Stromal cell of bone marrow (primary cell): Measurements from ENCODE around the gene SYNJ1.
"Not testable (repeated sequence)": the region's sequence is repeated elsewhere in the genome, so short reads cannot be mapped to it uniquely, and the experiment has no call there.

Experiments
- DNase-seq: peaks from one replicate; pipeline ENCODE4 v3.0.0-alpha.2; 2012; ENCODE audit warnings: low read depth

SYNJ1 gene

DNA sequence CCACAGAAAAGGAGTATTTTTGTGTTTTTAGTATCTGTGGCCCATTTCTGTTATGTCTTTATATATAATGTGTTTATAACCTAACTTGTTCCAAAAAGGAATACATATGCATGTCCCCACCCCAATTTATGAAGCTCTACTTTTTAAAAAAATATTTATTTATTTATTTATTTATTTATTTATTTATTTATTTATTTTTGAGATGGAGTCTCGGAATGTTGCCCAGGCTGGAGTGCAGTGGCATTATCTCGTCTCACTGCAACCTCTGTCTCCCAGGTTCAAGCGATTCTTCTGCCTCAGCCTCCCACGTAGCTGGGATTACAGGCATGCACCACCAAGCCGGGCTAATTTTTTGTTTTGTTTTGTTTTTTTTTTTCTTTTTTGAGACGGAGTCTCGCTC is 32.3 kb downstream of the SYNJ1 start:
- not testable (repeated sequence) for DNase-seq

DNA sequence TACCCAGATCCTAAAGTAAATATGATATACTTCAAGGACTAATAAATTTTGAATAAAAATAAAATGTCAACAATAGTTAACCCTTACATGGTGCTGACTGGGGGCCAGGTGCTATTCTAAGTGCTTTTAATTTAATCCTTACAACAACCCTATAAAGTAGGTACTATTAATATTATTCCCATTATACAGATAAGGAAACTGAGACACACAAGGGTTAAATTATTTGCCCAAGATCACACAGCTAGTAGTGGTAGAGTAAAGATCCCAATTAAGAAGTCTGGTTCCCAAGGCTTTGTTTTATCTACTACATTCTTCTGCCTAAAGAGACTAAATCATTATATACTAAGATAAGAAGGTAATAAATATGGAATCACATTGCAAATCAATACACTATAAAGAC is 34.2 kb downstream of the SYNJ1 start:
- DNase-seq, result no peak

DNA sequence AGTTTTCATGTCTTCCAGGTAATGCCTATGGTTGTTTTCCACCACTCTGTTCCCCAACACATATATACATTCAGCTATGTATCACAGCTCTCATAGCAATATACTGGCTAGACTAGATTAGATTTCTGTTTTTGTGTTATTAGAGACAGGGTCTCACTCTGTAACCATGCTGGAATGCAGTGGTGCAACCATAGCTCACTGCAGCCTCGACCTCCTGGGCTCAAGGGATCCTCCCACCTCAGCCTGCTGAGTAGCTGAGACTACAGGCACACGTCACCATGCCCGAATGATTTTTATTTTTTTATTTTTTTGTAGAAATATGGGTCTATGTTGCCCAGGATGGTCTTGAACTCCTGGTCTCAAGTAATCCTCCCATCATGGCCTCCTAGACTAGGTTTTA is 37.7 kb downstream of the SYNJ1 start:
- no peak for DNase-seq

GRCh38 chr21:32687643-32688345 is 40.0 kb downstream of the SYNJ1 start:
- no peak for DNase-seq

DNA sequence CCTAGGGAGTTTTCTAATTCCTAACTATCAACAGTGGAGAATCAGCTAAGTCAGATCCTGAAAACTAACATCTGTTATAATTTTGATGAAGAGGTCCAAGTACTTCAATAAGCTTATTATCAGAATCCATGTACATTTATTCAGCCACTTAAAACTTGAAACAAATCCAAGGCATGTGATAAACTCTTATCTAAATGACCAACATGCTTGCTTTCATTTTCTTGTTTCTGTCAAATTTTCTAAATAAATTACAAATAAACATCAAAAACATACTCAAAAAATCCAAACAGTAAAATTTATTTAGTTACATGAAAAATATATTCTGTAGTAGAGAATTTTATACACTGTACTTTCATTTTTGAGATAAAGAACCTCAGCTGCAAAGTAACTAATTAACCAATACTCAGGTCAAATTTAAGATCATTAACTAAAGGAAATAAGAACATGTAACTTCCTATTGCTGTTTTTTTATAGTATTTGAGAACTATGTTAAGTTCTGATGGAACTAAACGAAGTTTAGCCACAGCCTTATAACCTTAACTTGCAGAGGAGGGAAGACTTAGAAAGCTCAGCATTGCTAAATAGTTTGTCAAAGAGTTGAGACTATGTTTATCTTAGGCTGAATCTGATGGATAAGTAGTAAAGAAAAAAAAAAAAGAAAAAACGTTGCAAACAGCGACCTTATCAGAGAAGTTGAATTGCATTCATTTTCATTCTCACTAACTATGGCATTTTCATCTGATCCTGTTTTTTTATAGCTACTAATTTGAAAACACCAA is 44.9 kb downstream of the SYNJ1 start:
- no peak for DNase-seq

DNA sequence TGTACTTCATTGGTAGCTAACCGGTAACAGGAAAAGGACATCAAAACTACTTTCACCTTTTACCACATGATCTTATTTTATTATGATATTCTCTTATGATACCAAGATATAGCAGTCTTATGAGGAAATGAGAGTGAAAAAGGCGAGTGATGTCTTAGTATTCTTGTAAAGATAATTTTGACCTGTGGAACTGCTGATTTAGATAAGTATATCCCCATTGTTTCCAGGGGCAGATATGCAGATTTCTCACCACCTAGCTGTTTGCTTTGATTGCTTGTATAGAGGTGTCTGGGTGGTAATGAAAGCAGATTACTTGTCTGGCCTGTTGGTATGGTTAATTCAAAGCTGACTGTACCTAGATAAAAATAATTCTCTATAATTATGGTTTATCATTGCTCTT is 53.1 kb downstream of the SYNJ1 start:
- DNase-seq, result no peak

GRCh38 chr21:32674038-32674437 is 53.8 kb downstream of the SYNJ1 start:
- DNase-seq, result no peak

DNA sequence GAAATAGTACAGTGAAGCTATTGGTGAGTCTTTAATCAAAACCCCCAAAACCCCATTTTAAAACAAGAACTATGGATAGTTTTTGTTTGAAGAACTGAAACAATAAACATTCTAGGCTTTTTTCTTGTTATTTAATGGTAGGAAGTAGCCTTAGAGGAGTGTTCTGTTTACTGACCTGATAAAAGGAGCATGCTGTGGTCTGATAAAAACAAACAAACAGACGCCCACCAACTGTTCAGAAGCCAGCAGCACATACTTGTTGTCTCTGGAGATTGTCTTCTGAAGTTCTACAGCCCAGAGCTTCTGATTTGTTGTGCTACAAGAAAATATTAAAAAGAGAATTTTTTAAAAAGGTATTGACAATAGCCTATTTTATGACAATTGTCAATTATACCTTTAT is 61.6 kb downstream of the SYNJ1 start:
- no peak for DNase-seq

DNA sequence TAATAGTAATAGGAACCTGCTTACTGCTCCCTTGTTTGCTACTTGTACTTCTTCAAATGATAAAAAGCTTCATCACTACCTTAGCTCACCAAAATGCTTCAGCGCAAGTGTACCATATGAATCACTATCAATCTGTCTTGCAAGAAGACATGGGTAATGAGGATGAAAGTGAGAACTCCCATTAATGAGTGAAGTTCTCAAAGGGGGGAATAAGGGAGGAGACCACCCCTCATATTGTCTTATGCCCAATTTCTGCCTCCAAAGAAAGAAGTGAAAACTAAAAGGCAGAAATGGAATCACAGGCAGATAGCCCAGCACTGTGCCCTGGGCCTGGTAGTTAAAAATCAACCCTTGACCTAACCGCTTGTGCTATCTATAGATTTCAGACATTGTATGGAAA is 63.7 kb downstream of the SYNJ1 start:
- DNase-seq, result not testable (repeated sequence)

GRCh38 chr21:32661981-32662380 is 65.8 kb downstream of the SYNJ1 start:
- DNase-seq, result not testable (repeated sequence)

DNA sequence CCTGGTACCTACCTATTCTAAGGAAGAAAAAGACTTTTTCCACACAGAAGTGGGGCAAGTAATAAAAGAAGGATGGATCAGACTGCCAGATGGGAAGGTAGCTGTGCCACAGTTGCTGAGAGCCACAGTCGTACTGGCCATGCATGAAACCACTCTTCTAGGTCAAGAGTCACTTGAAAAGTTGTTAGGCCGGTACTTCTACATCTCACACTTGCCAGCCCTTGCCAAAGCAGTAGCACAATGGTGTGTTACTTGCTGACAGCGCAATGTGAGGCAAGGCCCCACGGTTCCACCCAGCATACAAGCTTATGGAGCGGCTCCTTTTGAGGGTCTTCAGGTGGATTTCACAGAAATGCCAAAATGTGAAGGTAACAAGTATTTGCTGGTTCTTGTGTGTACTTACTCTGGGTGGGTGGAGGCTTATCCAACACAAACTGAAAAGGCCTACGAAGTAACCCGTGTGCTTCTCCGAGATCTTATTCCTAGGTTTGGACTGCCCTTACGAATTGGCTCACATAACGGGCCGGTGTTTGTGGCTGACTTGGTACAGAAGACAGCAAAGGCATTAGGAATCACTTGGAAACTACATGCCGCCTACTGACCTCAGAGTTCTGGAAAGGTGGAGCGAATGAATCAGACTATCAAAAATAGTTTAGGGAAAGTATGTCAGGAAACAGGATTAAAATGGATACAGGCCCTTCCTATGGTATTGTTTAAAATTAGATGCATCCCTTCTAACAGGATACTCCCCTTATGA is 66.6 kb downstream of the SYNJ1 start:
- DNase-seq, result not testable (repeated sequence)

DNA sequence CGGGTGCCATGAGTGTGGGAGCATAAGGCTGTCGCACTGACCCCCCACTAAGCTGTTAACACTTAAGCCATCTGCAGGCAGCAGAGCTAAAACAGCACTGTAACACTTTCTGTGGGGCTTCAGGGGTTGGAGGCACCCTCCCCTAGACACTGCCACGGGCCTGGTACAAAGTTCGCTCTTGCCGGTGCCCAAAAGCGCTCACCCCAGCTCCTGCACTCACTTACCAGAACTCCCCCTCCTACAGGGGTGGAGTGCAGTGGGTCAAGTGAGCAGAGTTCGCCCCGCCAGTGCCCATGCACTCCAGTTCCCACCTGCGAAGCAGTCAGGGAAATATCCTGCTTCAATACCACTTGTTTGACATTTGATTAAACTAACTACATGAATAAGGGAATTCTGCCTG is 69.3 kb downstream of the SYNJ1 start:
- DNase-seq, result no peak

DNA sequence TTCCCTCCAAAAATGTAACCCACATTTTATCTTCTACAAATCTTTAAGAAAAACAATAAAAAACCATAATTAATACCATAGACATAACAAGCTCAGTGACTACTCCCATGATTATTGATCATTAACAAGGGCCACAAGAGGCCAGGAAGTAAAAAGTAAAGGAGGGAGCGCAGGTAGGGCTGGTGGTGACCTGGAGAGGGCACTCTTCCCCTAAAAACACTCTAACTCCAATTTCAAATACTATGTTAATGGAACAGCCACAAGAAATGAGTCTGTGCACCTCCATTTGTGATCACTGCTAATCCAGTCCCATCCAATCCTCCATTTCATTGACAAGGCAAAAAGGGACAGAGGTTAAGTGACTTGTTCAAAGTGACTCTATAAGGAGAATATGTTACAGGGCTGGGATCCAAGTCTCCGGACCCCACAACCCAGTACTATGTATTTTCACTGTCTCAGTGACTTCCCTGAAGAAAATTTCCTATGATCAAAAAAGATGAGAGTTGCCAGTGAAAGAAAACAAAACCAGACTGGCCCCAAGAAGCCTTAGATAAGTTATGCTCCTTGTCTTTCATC is 74.4 kb downstream of the SYNJ1 start:
- peak; percentile 0 for DNase-seq

GRCh38 chr21:32648165-32648564 is 79.6 kb downstream of the SYNJ1 start:
- DNase-seq, result no peak

- no peak for DNase-seq
These were observed 82.3 kb downstream of the SYNJ1 start for GRCh38 chr21:32645261-32646182.

- DNase-seq, result no peak
These were observed 85.8 kb downstream of the SYNJ1 start for GRCh38 chr21:32641710-32642698.

DNA sequence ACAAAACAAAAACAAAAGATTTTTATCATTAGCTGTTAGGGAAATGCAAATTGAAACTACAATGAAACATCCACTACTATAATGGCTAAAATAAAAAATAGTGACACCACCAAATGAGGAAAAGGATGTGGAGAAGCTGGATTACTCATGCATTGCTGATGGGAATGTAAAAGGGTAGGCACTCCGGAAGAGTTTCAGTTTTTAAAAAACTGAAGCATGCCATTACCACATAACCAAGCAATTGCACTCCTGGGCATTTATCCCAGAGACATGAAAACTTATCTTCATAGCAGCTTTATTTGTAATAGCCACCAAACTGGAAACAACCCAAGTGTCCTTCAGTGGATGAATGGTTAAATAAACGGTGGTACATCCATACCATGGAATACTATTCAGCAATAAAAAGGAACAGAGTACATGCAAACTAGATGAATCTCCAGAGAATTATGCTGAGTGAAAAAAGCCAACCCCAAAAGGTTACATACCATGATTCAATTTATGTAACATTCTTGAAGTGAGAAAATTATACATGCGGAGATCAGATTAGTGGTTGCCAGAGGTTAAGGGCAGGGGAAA is 101.1 kb downstream of the SYNJ1 start:
- DNase-seq, result peak; percentile 66

DNA sequence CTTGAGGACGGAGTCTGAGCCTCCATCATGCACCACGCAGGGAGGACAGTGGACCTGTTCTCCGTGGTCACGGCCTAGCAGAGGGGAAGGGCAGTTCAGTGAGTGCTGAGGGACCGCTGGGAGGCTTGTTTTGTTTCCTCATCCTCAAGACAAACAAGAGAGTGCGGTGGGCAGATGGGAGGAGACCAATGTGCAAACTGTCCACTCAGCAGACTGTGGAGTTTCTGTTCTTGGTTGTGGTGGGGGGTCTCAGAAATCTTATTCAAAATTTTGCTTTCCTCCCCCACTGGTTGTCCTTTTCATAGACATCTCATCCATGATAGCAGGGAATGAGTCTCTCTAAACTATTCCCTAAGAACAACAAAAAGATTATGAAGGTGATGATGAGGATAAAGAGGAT is 109.6 kb downstream of the SYNJ1 start:
- not testable (repeated sequence) for DNase-seq

DNA sequence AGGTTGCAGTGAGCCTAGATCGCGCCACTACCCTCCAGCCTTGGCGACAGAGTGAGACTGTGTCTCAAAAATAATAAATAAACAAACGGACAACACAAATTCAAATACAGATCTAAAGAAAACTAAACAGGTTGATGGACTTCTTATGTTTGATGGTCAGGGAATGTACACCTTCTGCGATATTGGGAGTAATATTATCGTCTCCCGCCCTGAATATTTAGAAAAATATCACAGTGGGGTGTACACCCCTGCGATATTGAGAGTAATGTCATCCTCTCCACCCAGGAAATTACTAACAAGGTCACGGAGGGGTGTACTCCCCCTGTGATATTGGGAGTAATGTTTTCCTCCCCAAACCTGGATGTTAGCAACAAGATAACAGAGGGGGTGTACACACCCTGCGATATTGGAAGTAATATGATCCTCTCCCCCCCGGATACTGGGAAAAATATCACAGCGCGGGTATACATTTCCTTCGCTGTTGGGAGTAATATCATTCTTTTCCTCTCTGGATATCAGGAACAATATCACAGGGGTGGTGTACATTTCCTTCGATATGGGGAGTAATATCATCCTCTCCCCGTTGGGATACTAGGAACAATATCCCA is 114.3 kb downstream of the SYNJ1 start:
- DNase-seq, result no peak

DNA sequence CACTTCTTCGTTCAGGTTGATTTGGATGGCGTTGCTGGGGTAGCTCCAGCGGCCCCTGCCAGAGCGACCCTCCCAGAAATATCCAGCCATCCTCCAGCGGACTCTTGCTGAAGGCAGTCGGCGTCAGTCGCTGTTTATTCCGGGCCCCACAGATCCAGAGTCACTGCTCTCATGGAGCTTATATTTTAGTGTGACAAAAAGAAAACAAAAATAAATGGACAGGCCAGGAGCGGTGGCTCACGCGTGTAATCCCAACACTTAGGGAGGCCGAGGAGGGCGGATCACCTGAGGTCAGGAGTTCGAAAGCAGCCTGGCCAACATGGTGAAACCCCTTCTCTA is 114.8 kb downstream of the SYNJ1 start:
- DNase-seq, result no peak
